Liver (tissue), 9 donors: ENCODE data around the gene CT45A10. TPM values are rescaled to one million over a fixed set of nuclear protein-coding genes. Genes with fewer than 3 reads are reported as not detected.
"Not testable (repeated sequence)": the region's sequence is repeated elsewhere in the genome, so short reads cannot be mapped to it uniquely, and the experiment has no call there.

ENCODE experiments used
- DNase-seq: peaks from one replicate; pipeline ENCODE4 v3.0.0-alpha.2; 2017; ENCODE audit warnings: low spot score
- H3K27ac ChIP-seq, 2 donors: one replicate each; pipeline ENCODE4 v1.7.0; 2013; ENCODE audit warnings: inconsistent platforms in 2 of 2, low read length in 2 of 2, control low read depth in 1 of 2, low read depth in 1 of 2, mild to moderate bottlenecking in 1 of 2
- H3K27me3 ChIP-seq, 4 donors: one replicate each; pipeline versions ENCODE4 v1.6.1 to v1.7.0; 2013; ENCODE audit warnings: low read length in 3 of 4, inconsistent platforms in 1 of 4, mild to moderate bottlenecking in 1 of 4, moderate library complexity in 1 of 4; ENCODE audit not compliant: control insufficient read depth in 4 of 4, insufficient read depth in 4 of 4
- H3K36me3 ChIP-seq, 4 donors: one replicate each; pipeline versions ENCODE4 v1.6.1 to v1.7.0; 2013; ENCODE audit warnings: low read length in 3 of 4, mild to moderate bottlenecking in 3 of 4, low read depth in 1 of 4, moderate library complexity in 1 of 4; ENCODE audit not compliant: control insufficient read depth in 4 of 4, insufficient read depth in 3 of 4
- H3K4me1 ChIP-seq, 4 donors: one replicate each; pipeline versions ENCODE4 v1.6.1 to v1.7.0; 2013; ENCODE audit warnings: low read length in 3 of 4, mild to moderate bottlenecking in 3 of 4, moderate library complexity in 1 of 4; ENCODE audit not compliant: control insufficient read depth in 4 of 4, insufficient read depth in 4 of 4
- H3K4me3 ChIP-seq, 3 donors: one replicate each; pipeline versions ENCODE4 v1.6.1 to v1.7.0; 2013; ENCODE audit warnings: low read length in 3 of 3, control low read depth in 1 of 3, low read depth in 1 of 3, mild to moderate bottlenecking in 1 of 3
- H3K9ac ChIP-seq, 2 donors: one replicate each; pipeline ENCODE4 v1.7.0; 2013; ENCODE audit warnings: low read length in 2 of 2, mild to moderate bottlenecking in 2 of 2, moderate library complexity in 2 of 2, control low read depth in 1 of 2, low read depth in 1 of 2
- H3K9me3 ChIP-seq, 4 donors: one replicate each; pipeline versions ENCODE4 v1.6.1 to v1.7.0; 2013; ENCODE audit warnings: low read length in 3 of 4; ENCODE audit not compliant: control insufficient read depth in 4 of 4
- WGBS: extraction: QIAGEN DNeasy Blood & Tissue Kit; methylation state at CpG from one replicate; pipeline ENCODE4 v1.1.7; 2013; 5-methylcytosine and 5-hydroxymethylcytosine counted together
- polyA plus RNA-seq, 2 donors: library from polyadenylated mRNA; stranded (reverse) in 1 of 2; unstranded in 1 of 2; fragments of 200-250 nt in 1 of 2; fragments of >200 nt in 1 of 2; fragmentation: Nextera tagmentation in 1 of 2; extraction: Ambion mirVana in 1 of 2; gene quantifications; one replicate each; pipeline versions ENCODE4 v1.2.1 to v1.2.3, GENCODE V29; 2013 to 2015
- total RNA-seq, 2 donors: library from RNA; depleted of rRNA; stranded (reverse); fragments of >200 nt; gene quantifications; one replicate each; pipeline ENCODE4 v1.2.3, GENCODE V29; 2014
- donor health status: healthy.
- donor health status: healthy.
- donor health status: healthy.
- donor health status: healthy.
- donor health status: healthy.

The CT45A10 gene
- total and polyA plus RNA-seq, 4 donors: not detected

DNA sequence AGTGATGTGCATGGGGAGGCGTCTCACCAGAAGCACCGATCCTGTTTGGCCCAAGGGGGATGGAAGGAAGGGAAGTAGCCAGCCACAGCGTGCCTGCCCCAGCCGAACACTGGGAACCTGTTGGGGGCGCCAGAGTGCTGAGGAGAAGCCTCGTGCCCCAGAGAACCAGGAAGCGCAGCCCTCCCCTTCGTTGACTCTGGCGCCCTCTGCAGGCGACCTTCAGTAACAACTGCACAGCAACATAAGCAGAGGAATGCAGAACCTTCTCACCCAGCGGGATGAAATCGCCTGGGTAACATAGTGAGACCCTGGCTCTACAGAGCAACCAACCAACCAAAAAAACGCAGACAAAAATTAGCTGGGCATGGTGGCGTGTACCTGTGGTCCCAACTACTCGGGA lies 4.3 kb downstream of the CT45A10 start:
- H3K36me3 ChIP-seq, DNase-seq, H3K9ac ChIP-seq, H3K4me1 ChIP-seq, H3K27me3 ChIP-seq, H3K4me3 ChIP-seq, H3K9me3 ChIP-seq, H3K27ac ChIP-seq: not testable (repeated sequence)
- 74% methylated on average over 13 of the region's 15 CpGs for WGBS

DNA sequence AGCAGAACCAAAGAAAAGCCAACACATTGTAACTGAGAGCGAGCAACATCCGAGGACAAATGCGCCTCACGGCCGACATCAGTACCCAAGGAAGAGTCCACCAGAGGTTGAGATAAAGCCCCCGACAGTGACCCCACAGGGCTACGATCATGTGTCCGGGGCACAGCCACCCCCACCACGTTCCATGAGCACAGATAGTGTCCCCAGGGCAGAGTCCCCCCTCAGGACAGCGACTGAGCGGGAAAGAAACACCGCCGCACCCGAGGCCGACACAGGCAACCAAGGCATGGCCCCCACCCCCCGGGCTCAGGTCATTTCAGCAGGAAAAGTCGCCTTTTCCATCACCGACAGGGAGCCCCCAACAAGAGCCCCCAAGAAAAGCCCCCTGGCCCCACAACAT lies 5.0 kb downstream of the CT45A10 start:
- not testable (repeated sequence) for H3K36me3 ChIP-seq, H3K4me3 ChIP-seq, H3K4me1 ChIP-seq, H3K27ac ChIP-seq, H3K9me3 ChIP-seq, H3K9ac ChIP-seq, H3K27me3 ChIP-seq, DNase-seq
- 89% methylated on average over 10 of the region's 18 CpGs for WGBS

DNA sequence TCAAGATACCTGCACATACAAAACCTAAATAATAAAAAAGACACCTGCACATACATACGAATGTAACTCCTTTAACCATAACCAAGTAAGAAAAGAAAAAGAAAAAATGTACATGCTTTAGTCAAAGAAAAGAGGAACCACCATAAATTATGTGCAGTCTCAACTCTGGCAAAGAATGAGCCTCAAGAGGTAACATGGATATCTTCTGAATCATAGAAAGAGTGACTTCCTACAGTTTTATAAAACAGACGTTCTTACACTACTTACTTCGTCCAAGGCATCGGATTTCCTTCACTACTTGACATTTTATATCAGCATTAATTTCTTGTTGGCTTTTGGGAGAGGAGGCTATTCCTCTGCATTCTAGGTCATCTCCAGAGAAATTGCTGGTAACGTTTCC lies 10.5 kb downstream of the CT45A10 start:
- not testable (repeated sequence) for H3K4me1 ChIP-seq, H3K36me3 ChIP-seq, H3K9ac ChIP-seq, DNase-seq, H3K27ac ChIP-seq, H3K27me3 ChIP-seq, H3K9me3 ChIP-seq, H3K4me3 ChIP-seq
- WGBS: 50% methylated on average over 4 of the region's 5 CpGs

DNA sequence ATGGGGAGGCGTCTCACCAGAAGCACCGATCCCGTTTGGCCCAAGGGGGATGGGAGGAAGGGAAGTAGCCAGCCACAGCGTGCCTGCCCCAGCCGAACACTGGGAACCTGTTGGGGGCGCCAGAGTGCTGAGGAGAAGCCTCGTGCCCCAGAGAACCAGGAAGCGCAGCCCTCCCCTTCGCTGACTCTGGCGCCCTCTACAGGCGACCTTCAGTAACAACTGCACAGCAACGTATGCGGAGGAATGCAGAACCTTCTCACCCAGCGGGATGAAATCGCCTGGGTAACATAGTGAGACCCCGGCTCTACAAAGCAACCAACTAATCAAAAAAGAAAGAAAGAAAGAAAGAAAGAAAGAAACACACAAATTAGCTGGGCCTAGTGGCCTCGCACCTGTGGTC lies 21.5 kb downstream of the CT45A10 start, which contains the start of gene CT45A9:
Gene CT45A9 (minus strand): TSS at position 101 of the 400 bp plus-strand sequence. CDS start 3,751 bp downstream, outside the sequence.
- H3K27me3 ChIP-seq, DNase-seq, H3K9me3 ChIP-seq, H3K27ac ChIP-seq, H3K36me3 ChIP-seq, H3K4me1 ChIP-seq, H3K9ac ChIP-seq, H3K4me3 ChIP-seq: not testable (repeated sequence)
- no CpG with 5 or more reads among the region's 17 CpGs for WGBS

DNA sequence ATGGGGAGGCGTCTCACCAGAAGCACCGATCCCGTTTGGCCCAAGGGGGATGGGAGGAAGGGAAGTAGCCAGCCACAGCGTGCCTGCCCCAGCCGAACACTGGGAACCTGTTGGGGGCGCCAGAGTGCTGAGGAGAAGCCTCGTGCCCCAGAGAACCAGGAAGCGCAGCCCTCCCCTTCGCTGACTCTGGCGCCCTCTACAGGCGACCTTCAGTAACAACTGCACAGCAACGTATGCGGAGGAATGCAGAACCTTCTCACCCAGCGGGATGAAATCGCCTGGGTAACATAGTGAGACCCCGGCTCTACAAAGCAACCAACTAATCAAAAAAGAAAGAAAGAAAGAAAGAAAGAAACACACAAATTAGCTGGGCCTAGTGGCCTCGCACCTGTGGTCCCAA lies 38.8 kb downstream of the CT45A10 start, which contains the start of gene CT45A8:
Gene CT45A8 (minus strand): TSS at position 101 of the 400 bp plus-strand sequence. CDS start 3,755 bp downstream, outside the sequence.
- DNase-seq, H3K27ac ChIP-seq, H3K9me3 ChIP-seq, H3K4me3 ChIP-seq, H3K4me1 ChIP-seq, H3K9ac ChIP-seq, H3K27me3 ChIP-seq, H3K36me3 ChIP-seq: not testable (repeated sequence)
- WGBS: no CpG with 5 or more reads among the region's 17 CpGs

DNA sequence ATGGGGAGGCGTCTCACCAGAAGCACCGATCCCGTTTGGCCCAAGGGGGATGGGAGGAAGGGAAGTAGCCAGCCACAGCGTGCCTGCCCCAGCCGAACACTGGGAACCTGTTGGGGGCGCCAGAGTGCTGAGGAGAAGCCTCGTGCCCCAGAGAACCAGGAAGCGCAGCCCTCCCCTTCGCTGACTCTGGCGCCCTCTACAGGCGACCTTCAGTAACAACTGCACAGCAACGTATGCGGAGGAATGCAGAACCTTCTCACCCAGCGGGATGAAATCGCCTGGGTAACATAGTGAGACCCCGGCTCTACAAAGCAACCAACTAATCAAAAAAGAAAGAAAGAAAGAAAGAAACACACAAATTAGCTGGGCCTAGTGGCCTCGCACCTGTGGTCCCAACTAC lies 56.1 kb downstream of the CT45A10 start, which contains the start of gene CT45A7:
Gene CT45A7 (minus strand): TSS at position 101 of the 400 bp plus-strand sequence. CDS start 3,747 bp downstream, outside the sequence.
- H3K27ac ChIP-seq, DNase-seq, H3K9ac ChIP-seq, H3K36me3 ChIP-seq, H3K27me3 ChIP-seq, H3K4me3 ChIP-seq, H3K4me1 ChIP-seq, H3K9me3 ChIP-seq: not testable (repeated sequence)
- no CpG with 5 or more reads among the region's 17 CpGs for WGBS

Other genes with a start within 250 kb of the CT45A10 start
- gene CT45A1, start 179.8 kb downstream of the CT45A10 start, total RNA-seq: not detected
- gene CT45A1, start 179.8 kb downstream of the CT45A10 start, polyA plus RNA-seq: not detected
- gene CT45A3, start 125.3 kb downstream of the CT45A10 start, total RNA-seq: not detected
- not detected for gene CT45A3, start 125.3 kb downstream of the CT45A10 start, polyA plus RNA-seq
- not detected for gene CT45A5, start 107.9 kb downstream of the CT45A10 start, total RNA-seq
- not detected for gene CT45A5, start 107.9 kb downstream of the CT45A10 start, polyA plus RNA-seq
- gene CT45A6, start 90.7 kb downstream of the CT45A10 start, total RNA-seq: not detected
- gene CT45A6, start 90.7 kb downstream of the CT45A10 start, polyA plus RNA-seq: not detected
- not detected for gene CT45A2, start 73.4 kb downstream of the CT45A10 start, total RNA-seq
- not detected for gene CT45A2, start 73.4 kb downstream of the CT45A10 start, polyA plus RNA-seq
- gene CT45A7, start 56.2 kb downstream of the CT45A10 start, total RNA-seq: not detected
- not detected for gene CT45A7, start 56.2 kb downstream of the CT45A10 start, polyA plus RNA-seq
- not detected for gene CT45A8, start 38.9 kb downstream of the CT45A10 start, total RNA-seq
- not detected for gene CT45A8, start 38.9 kb downstream of the CT45A10 start, polyA plus RNA-seq
- gene CT45A9, start 21.6 kb downstream of the CT45A10 start, total RNA-seq: not detected
- gene CT45A9, start 21.6 kb downstream of the CT45A10 start, polyA plus RNA-seq: not detected
- under 1 TPM in 1 of 2 donors, not detected in 1; 0.05 TPM for gene SAGE1, start 272 bp upstream of the CT45A10 start, total RNA-seq
- not detected for gene SAGE1, start 272 bp upstream of the CT45A10 start, polyA plus RNA-seq
- gene MMGT1, start 80.5 kb upstream of the CT45A10 start, total RNA-seq: 1 to 10 TPM; 3.7 to 4.2 TPM
- gene MMGT1, start 80.5 kb upstream of the CT45A10 start, polyA plus RNA-seq: 1 to 10 TPM; 3.4 TPM
- 1 to 10 TPM; 8.1 to 8.8 TPM for gene SLC9A6, start 92.0 kb upstream of the CT45A10 start, total RNA-seq
- gene SLC9A6, start 92.0 kb upstream of the CT45A10 start, polyA plus RNA-seq: 1 to 10 TPM; 2.1 to 3.2 TPM